ENCODE results near the gene TMEM201.

TMEM201 gene

GRCh38 chr1:9580942-9581341 lies 7.8 kb upstream of the TMEM201 start:
- no peak for DNase-seq (ENCODE audit: low spot score)

- no peak for DNase-seq (ENCODE audit: low spot score)
Measured at GRCh38 chr1:9586147-9586766, 2.5 kb upstream of the TMEM201 start.

- DNase-seq (ENCODE audit: low spot score): peak; percentile 32
Measured at GRCh38 chr1:9589144-9589718, 520 bp downstream of the TMEM201 start.

GRCh38 chr1:9589719-9590157 lies 1.0 kb downstream of the TMEM201 start:
- no peak for DNase-seq (ENCODE audit: low spot score)

DNA sequence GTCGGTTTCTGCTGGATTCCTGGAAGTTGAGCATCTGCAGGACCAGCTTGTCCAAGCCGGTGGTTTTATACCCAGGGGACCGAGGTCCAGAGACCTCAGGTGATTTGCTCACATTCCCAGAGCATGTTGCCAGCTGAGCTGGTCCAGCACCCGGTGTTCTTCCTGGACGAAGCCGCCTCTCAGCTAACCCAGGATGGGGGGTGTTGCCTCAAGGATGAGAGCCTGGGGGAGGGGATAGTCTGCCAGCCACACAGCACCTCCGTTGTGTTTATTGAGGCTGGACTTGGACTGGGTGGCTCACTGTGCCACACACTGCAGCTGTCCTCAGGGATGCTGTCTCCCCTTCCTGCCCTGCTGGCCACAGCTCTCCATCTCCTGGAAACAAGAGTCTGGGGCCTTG lies 1.5 kb downstream of the TMEM201 start:
- no peak for DNase-seq (ENCODE audit: low spot score)

- DNase-seq (ENCODE audit: low spot score): no peak
Measured at GRCh38 chr1:9590945-9591668, 2.4 kb downstream of the TMEM201 start.

DNA sequence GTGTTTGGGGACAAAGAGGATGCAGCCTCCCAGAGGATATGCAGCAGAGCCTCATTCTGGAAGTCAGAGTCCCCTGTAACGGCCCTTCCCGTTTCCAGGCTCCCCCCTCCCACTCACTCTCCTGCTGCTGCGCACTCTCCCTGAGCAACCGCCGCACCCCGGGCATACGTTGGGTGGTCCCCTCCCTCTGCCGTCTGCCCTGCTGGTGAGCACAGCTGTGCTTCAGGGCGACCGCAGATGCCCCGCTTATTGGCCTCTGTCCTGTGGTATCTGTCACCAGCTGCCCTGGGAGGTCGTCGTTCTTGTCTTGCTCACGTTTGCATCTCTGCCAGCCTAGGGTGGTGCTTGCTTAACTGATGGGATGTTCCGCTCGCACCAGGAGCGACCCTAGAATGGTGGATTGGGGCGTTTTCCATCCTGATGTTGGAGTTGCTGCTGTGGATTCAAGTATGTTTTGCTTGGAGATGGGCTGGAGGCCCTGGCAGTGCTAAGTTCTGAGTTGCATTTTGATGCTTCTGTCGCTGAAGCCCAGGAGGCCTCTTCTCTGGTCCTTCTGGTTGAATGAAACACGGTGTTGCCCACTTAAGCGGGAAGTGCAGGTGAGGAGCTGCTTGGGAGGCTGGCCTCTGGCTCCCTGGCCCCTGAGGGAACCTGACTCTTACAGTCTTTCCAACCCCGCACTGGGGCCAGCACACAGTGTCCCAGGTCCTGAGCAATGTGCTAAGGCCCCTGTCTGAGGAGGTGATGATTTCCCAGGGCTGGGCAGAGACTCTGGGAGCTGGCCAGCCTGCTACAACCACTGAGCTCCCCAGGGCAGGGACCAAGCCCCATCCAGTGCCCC lies 3.2 kb downstream of the TMEM201 start:
- no peak for DNase-seq (ENCODE audit: low spot score)

DNA sequence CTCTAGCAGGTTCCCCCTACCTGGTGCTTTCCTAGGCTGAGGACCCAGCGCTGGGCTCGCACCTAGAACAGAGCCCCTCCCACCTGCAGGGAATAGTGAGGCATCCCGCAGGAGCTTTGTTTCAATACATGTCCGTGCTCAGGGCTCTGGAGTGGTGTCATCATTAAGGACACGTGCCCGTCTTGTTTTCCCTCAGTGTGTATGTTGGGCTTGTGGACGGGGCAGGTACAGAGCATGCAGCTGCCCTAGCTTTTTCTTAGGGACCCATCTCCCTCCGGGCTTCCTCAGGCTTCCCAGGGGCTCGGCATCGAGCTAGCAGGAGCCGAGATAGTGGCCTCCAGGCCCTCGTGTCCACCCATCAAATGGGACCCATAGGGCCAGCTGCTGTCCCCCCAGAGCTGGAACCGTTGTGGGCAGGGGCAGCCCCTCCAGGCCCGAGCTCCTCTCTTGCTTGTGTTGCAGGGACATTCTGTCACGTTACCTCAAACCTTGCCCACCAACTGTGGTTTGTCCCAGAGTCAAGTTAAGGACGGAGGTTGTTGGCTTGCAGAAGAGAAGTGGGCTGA lies 3.9 kb downstream of the TMEM201 start:
- DNase-seq (ENCODE audit: low spot score): no peak

DNA sequence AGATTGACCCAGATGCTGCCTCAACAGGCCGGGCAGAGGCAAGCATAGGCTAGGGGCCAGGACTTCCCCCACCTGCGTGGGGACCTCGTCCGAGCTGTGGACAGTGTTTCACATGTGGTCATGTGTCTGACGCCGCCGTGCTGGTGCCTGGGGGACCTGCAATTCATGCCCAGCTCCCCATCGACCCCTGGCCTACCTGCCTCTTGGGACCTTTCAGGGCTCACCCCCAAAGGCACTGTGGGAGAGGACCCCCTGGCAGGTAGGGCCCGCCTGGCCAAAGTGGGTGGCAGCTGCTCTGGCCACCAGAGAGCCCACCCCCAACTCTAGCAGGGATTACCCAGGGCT lies 4.4 kb downstream of the TMEM201 start:
- DNase-seq (ENCODE audit: low spot score): no peak

DNA sequence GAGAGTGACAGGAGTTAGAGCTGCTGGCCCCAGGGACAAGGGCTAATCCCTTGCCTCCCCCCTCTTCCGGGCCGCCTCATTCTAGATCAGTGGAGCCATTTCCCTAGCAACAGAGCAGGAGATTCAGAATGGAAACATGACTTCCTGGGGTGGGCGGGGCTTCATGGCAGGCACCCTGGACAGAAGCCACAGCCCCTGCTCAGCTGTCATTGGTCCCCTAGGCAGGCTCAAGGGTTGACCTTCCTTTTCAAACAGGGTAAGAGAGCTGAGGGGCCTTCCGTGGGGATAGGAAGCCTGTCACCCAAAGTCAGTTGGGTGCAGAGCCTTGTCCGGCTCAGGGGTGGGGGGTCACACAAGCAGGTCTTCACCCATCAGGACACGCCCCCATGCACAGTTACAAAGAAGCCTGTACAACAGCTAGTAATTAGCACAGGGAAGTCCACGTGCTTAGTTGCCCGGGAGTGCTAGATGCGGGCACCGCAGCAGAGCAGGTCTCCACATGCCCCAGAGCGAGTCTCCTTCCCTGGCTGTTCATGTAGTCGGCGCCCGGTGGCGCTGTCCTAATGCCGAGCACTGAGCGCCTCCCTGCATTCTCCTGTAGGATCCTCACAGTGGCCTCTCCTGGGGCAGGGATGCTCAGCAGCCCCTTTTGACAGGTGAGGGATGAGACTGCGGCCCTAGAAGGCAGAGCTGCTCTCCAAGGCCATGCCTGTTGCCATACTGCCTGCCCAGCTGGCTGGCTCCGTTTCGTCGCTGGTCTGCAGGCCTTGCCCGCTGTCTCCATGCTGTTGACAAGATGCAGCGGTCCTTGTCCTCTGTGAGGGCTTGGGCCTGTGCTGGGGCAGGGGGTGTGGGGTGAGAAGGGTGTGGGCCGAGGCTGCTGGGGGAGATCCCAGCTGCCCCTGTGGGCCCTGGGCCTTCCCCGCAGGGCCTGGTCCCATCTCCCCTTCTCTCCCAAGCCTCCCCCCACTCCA lies 5.1 kb downstream of the TMEM201 start:
- DNase-seq (ENCODE audit: low spot score): peak; percentile 19

DNA sequence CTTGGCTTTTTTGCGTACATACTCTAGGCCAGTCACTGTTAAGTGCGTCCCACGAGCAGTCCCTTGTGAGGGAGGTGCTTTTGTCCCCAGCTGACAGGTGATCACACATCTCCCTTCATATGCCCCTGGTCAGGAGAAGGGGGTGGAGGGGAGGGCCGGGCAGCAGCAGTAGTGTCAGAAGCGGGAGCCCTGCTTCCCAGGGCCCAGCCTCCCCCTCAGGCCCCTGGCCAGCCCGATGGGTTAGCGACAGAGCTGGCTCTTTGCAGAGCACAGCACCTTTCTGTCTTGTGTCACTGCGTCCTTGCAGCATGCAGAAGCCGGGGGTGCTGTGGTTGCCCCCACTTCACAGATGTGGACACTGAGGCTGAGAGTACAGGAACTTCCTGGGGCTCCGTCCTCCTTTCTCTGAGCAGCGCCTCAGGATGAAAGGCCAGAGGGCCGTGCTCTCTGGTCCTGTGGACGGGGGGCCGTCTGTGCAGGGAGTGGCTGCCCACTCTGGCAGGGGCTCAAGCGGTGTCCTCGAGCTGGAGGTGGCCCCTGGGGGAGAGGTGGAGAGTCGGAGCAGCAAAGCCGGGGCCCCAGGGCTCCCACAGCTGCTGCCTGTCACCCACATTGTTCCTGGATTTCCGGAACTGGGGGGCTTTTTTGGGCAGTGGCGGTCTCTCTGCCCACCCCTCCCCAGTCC lies 5.9 kb downstream of the TMEM201 start:
- DNase-seq (ENCODE audit: low spot score): no peak

- no peak for DNase-seq (ENCODE audit: low spot score)
Measured at GRCh38 chr1:9595156-9595967, 6.7 kb downstream of the TMEM201 start.

GRCh38 chr1:9595968-9596340 lies 7.2 kb downstream of the TMEM201 start:
- no peak for DNase-seq (ENCODE audit: low spot score)

GRCh38 chr1:9596415-9597123 lies 7.9 kb downstream of the TMEM201 start:
- no peak for DNase-seq (ENCODE audit: low spot score)

DNA sequence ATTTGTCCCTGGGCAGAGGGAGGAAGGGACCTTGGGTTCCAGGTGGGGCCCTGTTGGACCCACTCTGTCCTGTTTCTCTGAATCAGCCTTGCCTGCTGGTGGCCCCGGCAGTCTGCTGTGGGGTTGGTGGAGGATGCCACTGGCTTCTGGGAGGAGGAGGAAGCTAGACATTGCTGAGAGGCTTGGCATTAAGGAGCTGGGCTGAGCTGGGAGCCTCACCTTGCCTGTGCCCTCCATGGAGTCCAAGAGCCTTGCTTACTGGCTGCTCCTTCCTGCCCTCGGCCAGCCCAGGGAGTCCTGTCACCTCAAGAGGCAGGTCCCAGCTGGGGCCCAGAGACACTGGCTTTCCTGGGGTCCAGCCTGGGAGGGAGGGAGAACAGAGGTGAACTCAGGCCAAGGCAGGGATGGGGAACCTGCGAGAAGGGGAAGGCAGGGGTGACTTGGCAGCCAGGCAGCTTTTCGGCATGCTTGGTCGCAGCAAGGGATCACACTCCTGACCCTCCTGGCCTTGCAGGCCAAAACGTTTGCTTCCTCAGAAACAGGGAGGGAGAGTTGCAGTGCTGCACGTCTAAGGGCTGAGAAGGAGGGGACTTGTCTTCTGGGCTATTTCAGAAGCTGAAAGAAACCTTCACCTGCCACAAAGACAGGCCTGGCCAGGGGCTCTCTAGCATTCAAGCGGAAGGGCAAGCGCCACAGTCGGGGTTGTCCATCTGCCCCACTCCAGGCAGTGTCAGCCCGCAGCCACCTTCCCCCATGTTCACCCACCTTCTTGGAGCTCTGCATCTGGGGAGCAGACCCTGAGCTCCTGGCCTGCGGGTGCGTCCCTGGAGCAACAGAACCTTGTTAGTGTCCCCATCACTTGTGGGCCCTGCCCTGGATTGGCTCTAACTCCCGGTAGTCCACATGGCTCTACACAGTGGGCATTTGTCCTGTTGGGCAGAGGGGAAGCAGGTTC lies 8.9 kb downstream of the TMEM201 start:
- DNase-seq (ENCODE audit: low spot score): no peak

- DNase-seq (ENCODE audit: low spot score): no peak
Measured at GRCh38 chr1:9598316-9598700, 9.6 kb downstream of the TMEM201 start.

DNA sequence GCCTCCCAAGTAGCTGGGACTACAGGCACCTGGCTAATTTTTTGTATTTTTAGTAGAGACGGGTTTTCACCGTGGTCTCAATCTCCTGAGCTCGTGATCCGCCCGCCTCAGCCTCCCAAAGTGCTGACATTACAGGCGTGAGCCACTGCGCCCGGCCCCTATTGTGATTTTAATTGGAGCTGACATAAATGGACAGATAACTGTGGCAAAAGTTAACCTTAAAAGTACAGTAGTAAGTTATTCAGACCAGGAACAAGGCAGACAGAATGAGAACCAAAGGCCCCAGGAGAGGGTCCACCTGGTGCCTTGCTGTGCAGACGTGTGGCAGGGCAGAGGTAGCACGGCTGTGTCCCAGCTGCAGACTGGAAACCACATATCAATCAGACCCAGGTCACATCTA lies 11.0 kb downstream of the TMEM201 start:
- DNase-seq (ENCODE audit: low spot score): no peak

Measured in CD4-positive, alpha-beta T cell treated with Interleukin-6 at 100 ng/mL for 8 hours (primary cell).